Measurements from ENCODE around the gene PANX2.

PANX2 gene

GRCh38 chr22:50218153-50218995 lies 47.8 kb downstream of the PANX2 start:
- in situ Hi-C loops (cut with HindIII; ENCODE audit: low pct_ligation_motif_present, low pct_unique_long_range_greater_than_20kb, low sequenced_read_pairs) = no loop called here
- DNase-seq = no peak

GRCh38 chr22:50218996-50219727 lies 48.6 kb downstream of the PANX2 start:
- peak; percentile 29 for DNase-seq
- in situ Hi-C loops (cut with HindIII; ENCODE audit: low pct_ligation_motif_present, low pct_unique_long_range_greater_than_20kb, low sequenced_read_pairs) = no loop called here

GRCh38 chr22:50219800-50220602 lies 49.5 kb downstream of the PANX2 start:
- in situ Hi-C loops (cut with HindIII; ENCODE audit: low pct_ligation_motif_present, low pct_unique_long_range_greater_than_20kb, low sequenced_read_pairs) = no loop called here
- DNase-seq = no peak

- in situ Hi-C loops (cut with HindIII; ENCODE audit: low pct_ligation_motif_present, low pct_unique_long_range_greater_than_20kb, low sequenced_read_pairs) = no loop called here
- no peak for DNase-seq
These were observed 50.3 kb downstream of the PANX2 start for GRCh38 chr22:50220603-50221409.

- in situ Hi-C loops (cut with HindIII; ENCODE audit: low pct_ligation_motif_present, low pct_unique_long_range_greater_than_20kb, low sequenced_read_pairs) = no loop called here
- DNase-seq = no peak
These were observed 51.1 kb downstream of the PANX2 start for GRCh38 chr22:50221410-50222300.

- no peak for DNase-seq
- in situ Hi-C loops (cut with HindIII; ENCODE audit: low pct_ligation_motif_present, low pct_unique_long_range_greater_than_20kb, low sequenced_read_pairs) = no loop called here
These were observed 52.0 kb downstream of the PANX2 start for GRCh38 chr22:50222508-50222907.

- no peak for DNase-seq
- in situ Hi-C loops (cut with HindIII; ENCODE audit: low pct_ligation_motif_present, low pct_unique_long_range_greater_than_20kb, low sequenced_read_pairs) = no loop called here
These were observed 53.5 kb downstream of the PANX2 start for GRCh38 chr22:50224071-50224470.

GRCh38 chr22:50225200-50225969 lies 54.9 kb downstream of the PANX2 start:
- in situ Hi-C loops (cut with HindIII; ENCODE audit: low pct_ligation_motif_present, low pct_unique_long_range_greater_than_20kb, low sequenced_read_pairs) = no loop called here
- no peak for DNase-seq

- no peak for DNase-seq
- in situ Hi-C loops (cut with HindIII; ENCODE audit: low pct_ligation_motif_present, low pct_unique_long_range_greater_than_20kb, low sequenced_read_pairs) = no loop called here
These were observed 55.7 kb downstream of the PANX2 start for GRCh38 chr22:50226063-50226874.

- in situ Hi-C loops (cut with HindIII; ENCODE audit: low pct_ligation_motif_present, low pct_unique_long_range_greater_than_20kb, low sequenced_read_pairs) = no loop called here
- DNase-seq = no peak
These were observed 56.3 kb downstream of the PANX2 start for GRCh38 chr22:50226875-50227165.

GRCh38 chr22:50227579-50228215 lies 57.2 kb downstream of the PANX2 start:
- no peak for DNase-seq

GRCh38 chr22:50228366-50228765 lies 57.8 kb downstream of the PANX2 start:
- in situ Hi-C loops (cut with HindIII; ENCODE audit: low pct_ligation_motif_present, low pct_unique_long_range_greater_than_20kb, low sequenced_read_pairs) = no loop called here
- no peak for DNase-seq

More at GRCh38 chr22:50227579-50228215, 57.2 kb downstream of the PANX2 start:
- in situ Hi-C loops (cut with HindIII; ENCODE audit: low pct_ligation_motif_present, low pct_unique_long_range_greater_than_20kb, low sequenced_read_pairs) = no loop called here

- in situ Hi-C loops (cut with HindIII; ENCODE audit: low pct_ligation_motif_present, low pct_unique_long_range_greater_than_20kb, low sequenced_read_pairs) = no loop called here
These were observed 58.8 kb downstream of the PANX2 start for GRCh38 chr22:50229370-50229769.

More at GRCh38 chr22:50229370-50229769, 58.8 kb downstream of the PANX2 start:
- no peak for DNase-seq

All from ACHN (cell line).